IPS-18c (cell line): ENCODE results near the gene CHRM1.
"Not testable (repeated sequence)": the region's sequence is repeated elsewhere in the genome, so short reads cannot be mapped to it uniquely, and the experiment has no call there.

ENCODE experiments used
- H3K4me3 ChIP-seq: 2 replicates; pipeline ENCODE4 v1.7.0; 2013; ENCODE audit warnings: low read depth, mild to moderate bottlenecking, low read length, moderate library complexity; ENCODE audit not compliant: insufficient read depth
- H3K9me3 ChIP-seq: one replicate; pipeline ENCODE4 v1.6.1; 2013; ENCODE audit warnings: mild to moderate bottlenecking, low read length, moderate library complexity; ENCODE audit not compliant: control insufficient read depth, insufficient read depth

CHRM1 gene

GRCh38 chr11:62860835-62861563, 60.2 kb downstream of the CHRM1 start:
- Histone ChIP-seq H3K9me3 (no peaks in the 10 kb centered on the region), H3K4me3 (no peak overlapping the region)

GRCh38 chr11:62859281-62859703, 61.9 kb downstream of the CHRM1 start:
- not testable (repeated sequence) for H3K9me3 ChIP-seq

More at GRCh38 chr11:62859281-62859703, 61.9 kb downstream of the CHRM1 start:
- not testable (repeated sequence) for H3K4me3 ChIP-seq
